Ectodermal cell (in vitro differentiated cells): ENCODE data around the gene MYH14.

Source experiments
- H3K27ac ChIP-seq: 2 replicates; pipeline ENCODE4 v1.7.0; 2013; ENCODE audit warnings: mild to moderate bottlenecking, low read depth, low read length; ENCODE audit not compliant: insufficient read depth, poor library complexity, severe bottlenecking
- H3K27me3 ChIP-seq: 2 replicates; pipeline ENCODE4 v1.7.0; 2013; ENCODE audit warnings: mild to moderate bottlenecking, low read length; ENCODE audit not compliant: insufficient read depth, control insufficient read depth, poor library complexity, severe bottlenecking
- H3K36me3 ChIP-seq: one replicate; pipeline ENCODE4 v1.7.0; 2013; ENCODE audit warnings: low read length; ENCODE audit not compliant: control insufficient read depth, insufficient read depth
- H3K4me1 ChIP-seq: one replicate; pipeline ENCODE4 v1.7.0; 2013; ENCODE audit warnings: low read length; ENCODE audit not compliant: control insufficient read depth, insufficient read depth
- H3K4me3 ChIP-seq: 2 replicates; pipeline ENCODE4 v1.7.0; 2013; ENCODE audit warnings: low read depth, low read length, control low read depth; ENCODE audit not compliant: insufficient read depth
- H3K9me3 ChIP-seq: 2 replicates; pipeline ENCODE4 v1.7.0; 2013; ENCODE audit warnings: mild to moderate bottlenecking, low read length, moderate library complexity; ENCODE audit not compliant: control insufficient read depth
- WGBS, 2 experiments: methylation state at CpG; one replicate each; pipeline ENCODE4 v1.1.7; 2013; ENCODE audit warnings: missing lambda C conversion rate in 2 of 2; 5-methylcytosine and 5-hydroxymethylcytosine counted together

Gene MYH14

GRCh38 chr19:50357178-50358100 lies 154.0 kb downstream of the MYH14 start:
- WGBS, 2 experiments: 70 to 71% methylated on average over 54 of the region's 54 CpGs
- Histone ChIP-seq H3K36me3 (no peaks in the 10 kb centered on the region), H3K27me3 (no peaks in the 10 kb centered on the region), H3K27ac (no peak overlapping the region), H3K9me3 (no peaks in the 10 kb centered on the region), H3K4me1 (no peaks in the 10 kb centered on the region), H3K4me3 (no peak overlapping the region)

- Histone ChIP-seq H3K9me3 (no peaks in the 10 kb centered on the region), H3K27me3 (no peaks in the 10 kb centered on the region), H3K36me3 (no peaks in the 10 kb centered on the region), H3K4me1 (no peaks in the 10 kb centered on the region), H3K4me3 (no peak overlapping the region), H3K27ac (no peak overlapping the region)
- 91% methylated on average over 54 of the region's 54 CpGs for WGBS, 2 experiments
These were observed 155.3 kb downstream of the MYH14 start for GRCh38 chr19:50358483-50359327.

- H3K27me3 ChIP-seq: no peaks in the 10 kb centered on the region
- H3K4me1 ChIP-seq: no peaks in the 10 kb centered on the region
- no peaks in the 10 kb centered on the region for H3K9me3 ChIP-seq
- 88 to 89% methylated on average over 11 of the region's 11 CpGs for WGBS, 2 experiments
- no peak overlapping the region for H3K4me3 ChIP-seq
- no peaks in the 10 kb centered on the region for H3K36me3 ChIP-seq
- no peak overlapping the region for H3K27ac ChIP-seq
These were observed 156.0 kb downstream of the MYH14 start for GRCh38 chr19:50359328-50359818.
